CD14-positive monocyte (primary cell): ENCODE measurements around the gene ADAMTS15. TPM values are rescaled to one million over a fixed set of nuclear protein-coding genes. Genes with fewer than 3 reads are reported as not detected.

ENCODE experiments used
- DNase-seq, 3 donors: peaks; one replicate each; pipeline ENCODE4 v3.0.0-alpha.2; 2011 to 2022
- H2AFZ ChIP-seq: 2 replicates; pipeline ENCODE4 v1.6.0; 2012; ENCODE audit warnings: mild to moderate bottlenecking, low read depth, low read length, inconsistent platforms; ENCODE audit not compliant: insufficient read depth, poor library complexity, severe bottlenecking
- H3K27ac ChIP-seq, 2 donors: 1 replicate in 1 of 2; 2 replicates in 1 of 2; pipeline ENCODE4 v1.5.1; 2012 to 2013; ENCODE audit warnings: low read length in 2 of 2, control low read depth in 1 of 2, inconsistent platforms in 1 of 2, low read depth in 1 of 2, mild to moderate bottlenecking in 1 of 2
- H3K27me3 ChIP-seq, 2 donors: one replicate each; pipeline versions ENCODE4 v1.6.0 to v1.6.1; 2011 to 2013; ENCODE audit warnings: low read length in 2 of 2; ENCODE audit not compliant: control insufficient read depth in 2 of 2, insufficient read depth in 2 of 2
- H3K36me3 ChIP-seq, 2 donors: replicated peaks in 1 of 2; 1 replicate in 1 of 2; 2 replicates in 1 of 2; pipeline versions ENCODE4 v1.5.1 to v1.6.1; 2012 to 2013; ENCODE audit warnings: low read length in 2 of 2, control low read depth in 1 of 2, inconsistent platforms in 1 of 2, mild to moderate bottlenecking in 1 of 2; ENCODE audit not compliant: insufficient read depth in 2 of 2, control insufficient read depth in 1 of 2
- H3K4me1 ChIP-seq, 2 donors: 1 replicate in 1 of 2; 2 replicates in 1 of 2; pipeline versions ENCODE4 v1.5.1 to v1.6.1; 2012 to 2013; ENCODE audit warnings: low read length in 2 of 2, control low read depth in 1 of 2, inconsistent platforms in 1 of 2, mild to moderate bottlenecking in 1 of 2, moderate library complexity in 1 of 2; ENCODE audit not compliant: insufficient read depth in 2 of 2, control insufficient read depth in 1 of 2
- H3K4me2 ChIP-seq: replicated peaks from 2 replicates; pipeline ENCODE3; 2012; ENCODE audit warnings: low read length, moderate library complexity, mild to moderate bottlenecking; ENCODE audit not compliant: poor library complexity, severe bottlenecking; ENCODE audit errors: extremely low read depth
- H3K4me3 ChIP-seq, 3 experiments: fragments of 200-600 bp in 1 of 3; sonication (generic) in 1 of 3; replicated peaks in 1 of 3; 1 replicate in 2 of 3; 2 replicates in 1 of 3; pipeline ENCODE4 v1.5.1; 2011 to 2013; ENCODE audit warnings: low read length in 3 of 3, mild to moderate bottlenecking in 3 of 3, control low read depth in 2 of 3, low read depth in 2 of 3, inconsistent platforms in 1 of 3, moderate library complexity in 1 of 3
- H3K79me2 ChIP-seq: 2 replicates; pipeline ENCODE4 v1.6.0; 2012; ENCODE audit warnings: mild to moderate bottlenecking, control low read depth, inconsistent platforms, low read length, moderate library complexity; ENCODE audit not compliant: insufficient read depth
- H3K9ac ChIP-seq: 2 replicates; pipeline ENCODE4 v1.6.0; 2017; ENCODE audit warnings: low read length, mild to moderate bottlenecking; ENCODE audit not compliant: insufficient read depth, poor library complexity, severe bottlenecking
- H3K9me3 ChIP-seq, 2 donors: replicated peaks in 1 of 2; 1 replicate in 1 of 2; 2 replicates in 1 of 2; pipeline versions ENCODE4 v1.5.1 to v1.6.1; 2012 to 2013; ENCODE audit warnings: low read length in 2 of 2, control low read depth in 1 of 2; ENCODE audit not compliant: control insufficient read depth in 1 of 2, insufficient read depth in 1 of 2
- H4K20me1 ChIP-seq: 2 replicates; pipeline ENCODE4 v1.6.0; 2012; ENCODE audit warnings: mild to moderate bottlenecking, low read length, control low read depth, moderate library complexity; ENCODE audit not compliant: insufficient read depth
- H3K27ac Mint-ChIP-seq, 7 donors: one replicate each; pipeline ENCODE4 v1.8.0; 2020; ENCODE audit warnings: mild to moderate bottlenecking in 7 of 7, mixed read lengths in 7 of 7, moderate library complexity in 6 of 7, inconsistent platforms in 2 of 7
- H3K27me3 Mint-ChIP-seq, 3 donors: one replicate each; pipeline ENCODE4 v1.8.0; 2021 to 2022; ENCODE audit warnings: low read depth in 3 of 3, mild to moderate bottlenecking in 3 of 3, mixed read lengths in 3 of 3, moderate library complexity in 3 of 3, inconsistent platforms in 1 of 3
- H3K36me3 Mint-ChIP-seq, 2 donors: one replicate each; pipeline ENCODE4 v1.8.0; 2020; ENCODE audit warnings: mixed read lengths in 2 of 2, inconsistent platforms in 1 of 2, mild to moderate bottlenecking in 1 of 2
- H3K4me1 Mint-ChIP-seq: one replicate; pipeline ENCODE4 v1.8.0; 2020; ENCODE audit warnings: mild to moderate bottlenecking, mixed read lengths
- H3K4me3 Mint-ChIP-seq, 2 donors: one replicate each; pipeline ENCODE4 v1.8.0; 2020; ENCODE audit warnings: mild to moderate bottlenecking in 2 of 2, mixed read lengths in 2 of 2, moderate library complexity in 1 of 2
- H3K9me3 Mint-ChIP-seq, 7 donors: one replicate each; pipeline ENCODE4 v1.8.0; 2020 to 2022; ENCODE audit warnings: mixed read lengths in 7 of 7, mild to moderate bottlenecking in 6 of 7, moderate library complexity in 6 of 7, inconsistent platforms in 2 of 7
- WGBS: methylation state at CpG from one replicate; pipeline ENCODE4 v1.1.5; 2013; ENCODE audit warnings: missing lambda C conversion rate; ENCODE audit not compliant: insufficient coverage; 5-methylcytosine and 5-hydroxymethylcytosine counted together
- intact Hi-C, 2 donors: fragments of 100-400 bp; cut with micrococcal nuclease; formaldehyde crosslinking; loops; one replicate each; pipeline versions ENCODE4 v1.15.0 to v1.15.1; 2023
- polyA plus RNA-seq, 3 donors: library from polyadenylated mRNA; depleted of rRNA in 1 of 3; unstranded in 2 of 3; stranded (reverse) in 1 of 3; fragments of 300-500 nt in 2 of 3; fragments of >200 nt in 1 of 3; fragmentation: Illumina TruSeq in 2 of 3; gene quantifications; 1 replicate in 2 of 3; 2 replicates in 1 of 3; pipeline ENCODE4 v1.2.3, GENCODE V29; 2012 to 2021
- TF ChIP-seq, protein P1 (sequence below): fragments of 200-600 bp; IDR thresholded peaks from one replicate; pipeline ENCODE4 v1.8.0; 2022; ENCODE audit warnings: antibody characterized with exemption, mild to moderate bottlenecking

ADAMTS15 gene
- polyA plus RNA-seq, 3 donors = not detected

DNA sequence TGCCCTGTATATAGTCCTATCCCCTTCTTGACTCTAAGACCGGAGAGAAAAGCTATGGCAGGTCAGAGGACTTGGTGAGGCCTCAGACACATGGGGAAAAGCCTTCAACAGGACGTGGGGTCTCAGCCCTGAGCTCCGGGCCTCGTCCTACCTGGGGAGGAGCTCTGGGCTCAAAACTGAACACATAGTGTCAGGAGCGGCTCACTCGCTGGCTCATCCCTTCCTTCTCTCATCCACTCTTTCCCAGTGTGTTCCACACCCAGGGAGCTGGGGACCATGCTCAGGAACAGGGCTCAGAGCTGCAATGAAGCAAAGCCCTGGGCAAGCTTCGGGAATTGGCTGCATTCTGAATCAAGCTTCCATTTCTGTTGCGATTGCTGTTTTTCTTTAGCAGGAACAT, 14.5 kb downstream of the ADAMTS15 start:
- Histone ChIP-seq H3K9me3 (no peaks in the 10 kb centered on the region), H3K27ac (no peak overlapping the region), H3K4me3 (no peak overlapping the region), H4K20me1 (no peaks in the 10 kb centered on the region), H2AFZ (no peak overlapping the region), H3K4me1 (no peaks in the 10 kb centered on the region), H3K79me2 (no peaks in the 10 kb centered on the region), H3K4me2 (no peak overlapping the region), H3K27me3 (no peaks in the 10 kb centered on the region), H3K36me3 (no peaks in the 10 kb centered on the region), H3K9ac (no peak overlapping the region)
- Mint-ChIP-seq H3K27me3 (peaks cover 5% of the 10 kb centered on the region in 3 donors), H3K4me1 (peaks cover 3% of the 10 kb centered on the region), H3K4me3 (no peak overlapping the region), H3K9me3 (no peaks in the 10 kb centered on the region), H3K27ac (no peak overlapping the region), H3K36me3 (no peaks in the 10 kb centered on the region)
- no peak for DNase-seq
- TF ChIP-seq, protein P1, sequence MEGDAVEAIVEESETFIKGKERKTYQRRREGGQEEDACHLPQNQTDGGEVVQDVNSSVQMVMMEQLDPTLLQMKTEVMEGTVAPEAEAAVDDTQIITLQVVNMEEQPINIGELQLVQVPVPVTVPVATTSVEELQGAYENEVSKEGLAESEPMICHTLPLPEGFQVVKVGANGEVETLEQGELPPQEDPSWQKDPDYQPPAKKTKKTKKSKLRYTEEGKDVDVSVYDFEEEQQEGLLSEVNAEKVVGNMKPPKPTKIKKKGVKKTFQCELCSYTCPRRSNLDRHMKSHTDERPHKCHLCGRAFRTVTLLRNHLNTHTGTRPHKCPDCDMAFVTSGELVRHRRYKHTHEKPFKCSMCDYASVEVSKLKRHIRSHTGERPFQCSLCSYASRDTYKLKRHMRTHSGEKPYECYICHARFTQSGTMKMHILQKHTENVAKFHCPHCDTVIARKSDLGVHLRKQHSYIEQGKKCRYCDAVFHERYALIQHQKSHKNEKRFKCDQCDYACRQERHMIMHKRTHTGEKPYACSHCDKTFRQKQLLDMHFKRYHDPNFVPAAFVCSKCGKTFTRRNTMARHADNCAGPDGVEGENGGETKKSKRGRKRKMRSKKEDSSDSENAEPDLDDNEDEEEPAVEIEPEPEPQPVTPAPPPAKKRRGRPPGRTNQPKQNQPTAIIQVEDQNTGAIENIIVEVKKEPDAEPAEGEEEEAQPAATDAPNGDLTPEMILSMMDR = no peak
- WGBS = 92% methylated on average over 6 of the region's 8 CpGs
- intact Hi-C loops = no loop called here

DNA sequence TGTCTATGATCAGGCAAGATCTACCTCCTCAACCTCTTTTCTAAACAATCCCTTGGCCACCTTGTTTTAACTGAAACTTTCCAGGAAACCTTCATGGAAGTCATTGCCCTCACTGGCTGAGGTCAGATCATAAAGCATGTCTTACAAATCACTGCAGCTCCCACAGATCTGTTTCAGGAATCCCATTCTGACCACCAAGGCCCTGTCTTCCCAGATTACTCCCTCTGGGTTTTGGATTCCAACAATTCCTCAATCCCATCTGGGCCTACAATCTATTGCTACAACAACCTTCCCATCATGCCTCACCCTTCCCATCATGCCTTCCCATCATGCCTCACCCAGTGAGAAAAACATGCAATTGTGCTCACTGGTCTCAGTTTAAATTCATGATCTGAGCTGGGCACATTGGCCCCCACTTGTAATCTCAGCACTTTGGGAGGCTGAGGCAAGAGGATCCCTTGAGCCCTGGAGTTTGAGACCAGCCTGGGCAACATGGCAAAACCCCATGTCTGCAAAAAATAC, 15.9 kb downstream of the ADAMTS15 start:
- no peaks in the 10 kb centered on the region for H3K27me3 ChIP-seq
- intact Hi-C loops = no loop called here
- TF ChIP-seq, protein P1 = no peak

More for the DNA sequence above, 15.9 kb downstream of the ADAMTS15 start:
- Mint-ChIP-seq H3K4me3 (no peak overlapping the region), H3K9me3 (no peaks in the 10 kb centered on the region), H3K27ac (no peak overlapping the region), H3K27me3 (peaks cover 3 to 5% (median 5%) of the 10 kb centered on the region in 3 donors), H3K36me3 (no peaks in the 10 kb centered on the region), H3K4me1 (peaks cover 3% of the 10 kb centered on the region)
- no peak overlapping the region for H2AFZ ChIP-seq
- no peak overlapping the region for H3K4me3 ChIP-seq
- H4K20me1 ChIP-seq = no peaks in the 10 kb centered on the region
- H3K36me3 ChIP-seq = no peaks in the 10 kb centered on the region
- no peaks in the 10 kb centered on the region for H3K4me1 ChIP-seq
- no peak overlapping the region for H3K4me2 ChIP-seq
- no peak for DNase-seq
- no peaks in the 10 kb centered on the region for H3K9me3 ChIP-seq
- H3K79me2 ChIP-seq = no peaks in the 10 kb centered on the region
- H3K27ac ChIP-seq = no peak overlapping the region
- no peak overlapping the region for H3K9ac ChIP-seq
